Measurements from ENCODE around the gene WASF3. TPM values are rescaled to one million over a fixed set of nuclear protein-coding genes. Genes with fewer than 3 reads are reported as not detected.

WASF3 gene
- total RNA-seq, 1 donor, result 14.2 TPM

DNA sequence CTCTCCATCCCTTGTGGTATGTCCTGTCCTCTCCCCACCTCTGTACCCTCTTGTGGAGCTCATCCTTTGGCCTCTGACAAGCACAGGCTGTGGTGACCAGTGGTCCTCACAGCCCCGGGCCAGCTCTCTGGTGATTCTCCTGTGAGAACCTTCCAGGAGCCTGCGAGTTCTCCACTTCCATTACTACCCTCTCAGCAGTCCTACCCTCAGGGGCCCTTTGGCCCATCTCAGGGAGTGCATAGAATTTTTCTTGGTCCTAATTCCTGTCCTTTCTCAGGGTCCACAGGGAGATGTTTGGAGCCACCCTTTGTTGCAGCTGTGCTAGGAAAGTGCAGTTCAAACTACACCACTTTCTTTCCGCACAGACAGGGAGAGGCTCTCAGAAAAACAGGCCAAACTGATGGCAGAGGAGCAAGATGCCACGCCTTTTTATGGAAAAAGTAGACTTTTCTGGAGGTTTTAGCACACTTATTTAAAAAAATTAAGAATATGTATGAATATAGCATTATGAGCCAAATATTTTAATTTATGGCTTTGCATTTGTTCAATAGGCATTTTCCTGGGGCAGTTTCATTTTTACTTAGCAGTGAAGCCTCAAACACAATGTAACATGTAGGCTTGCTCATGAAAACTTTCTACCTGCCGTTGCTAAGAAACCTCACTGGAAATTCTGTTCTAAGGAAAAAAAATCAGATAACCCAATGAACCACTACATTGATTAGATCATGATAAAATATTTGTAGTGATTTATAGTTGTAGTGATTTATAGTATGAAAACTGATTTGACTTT lies 111.1 kb downstream of the WASF3 start:
- no peak overlapping the region for H3K4me3 ChIP-seq (ENCODE audit: low read depth, low read length)
- TF ChIP-seq, protein P1, sequence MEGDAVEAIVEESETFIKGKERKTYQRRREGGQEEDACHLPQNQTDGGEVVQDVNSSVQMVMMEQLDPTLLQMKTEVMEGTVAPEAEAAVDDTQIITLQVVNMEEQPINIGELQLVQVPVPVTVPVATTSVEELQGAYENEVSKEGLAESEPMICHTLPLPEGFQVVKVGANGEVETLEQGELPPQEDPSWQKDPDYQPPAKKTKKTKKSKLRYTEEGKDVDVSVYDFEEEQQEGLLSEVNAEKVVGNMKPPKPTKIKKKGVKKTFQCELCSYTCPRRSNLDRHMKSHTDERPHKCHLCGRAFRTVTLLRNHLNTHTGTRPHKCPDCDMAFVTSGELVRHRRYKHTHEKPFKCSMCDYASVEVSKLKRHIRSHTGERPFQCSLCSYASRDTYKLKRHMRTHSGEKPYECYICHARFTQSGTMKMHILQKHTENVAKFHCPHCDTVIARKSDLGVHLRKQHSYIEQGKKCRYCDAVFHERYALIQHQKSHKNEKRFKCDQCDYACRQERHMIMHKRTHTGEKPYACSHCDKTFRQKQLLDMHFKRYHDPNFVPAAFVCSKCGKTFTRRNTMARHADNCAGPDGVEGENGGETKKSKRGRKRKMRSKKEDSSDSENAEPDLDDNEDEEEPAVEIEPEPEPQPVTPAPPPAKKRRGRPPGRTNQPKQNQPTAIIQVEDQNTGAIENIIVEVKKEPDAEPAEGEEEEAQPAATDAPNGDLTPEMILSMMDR (IDR thresholded peaks at IDR 0.05; ENCODE audit: insufficient read depth, low read depth, low read length), result no peak
- DNase-seq (ENCODE audit: low read depth), result no peak

DNA sequence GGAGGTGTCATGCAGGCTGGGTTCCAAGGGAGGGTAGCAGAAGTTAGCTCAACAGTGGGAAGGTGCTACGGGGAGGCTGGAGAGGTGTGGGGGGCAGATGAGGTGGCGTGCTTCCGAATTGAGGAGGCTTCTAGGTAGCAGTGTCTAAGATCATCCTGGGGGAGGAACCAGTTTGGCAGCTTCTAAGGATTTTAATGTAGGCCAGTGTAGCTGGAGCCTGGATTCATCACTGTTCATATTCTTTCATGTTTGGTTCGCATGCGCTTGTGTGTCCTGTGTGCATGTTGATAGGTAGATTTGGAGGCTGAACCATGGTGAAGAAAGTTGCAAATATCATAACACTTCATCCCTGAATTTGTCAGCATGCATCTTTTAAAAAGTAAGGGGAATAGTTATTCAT lies 116.4 kb downstream of the WASF3 start:
- no peak for DNase-seq (ENCODE audit: low read depth)
- TF ChIP-seq, protein P1 (IDR thresholded peaks at IDR 0.05; ENCODE audit: insufficient read depth, low read depth, low read length), result no peak
- no peak overlapping the region for H3K4me3 ChIP-seq (ENCODE audit: low read depth, low read length)

DNA sequence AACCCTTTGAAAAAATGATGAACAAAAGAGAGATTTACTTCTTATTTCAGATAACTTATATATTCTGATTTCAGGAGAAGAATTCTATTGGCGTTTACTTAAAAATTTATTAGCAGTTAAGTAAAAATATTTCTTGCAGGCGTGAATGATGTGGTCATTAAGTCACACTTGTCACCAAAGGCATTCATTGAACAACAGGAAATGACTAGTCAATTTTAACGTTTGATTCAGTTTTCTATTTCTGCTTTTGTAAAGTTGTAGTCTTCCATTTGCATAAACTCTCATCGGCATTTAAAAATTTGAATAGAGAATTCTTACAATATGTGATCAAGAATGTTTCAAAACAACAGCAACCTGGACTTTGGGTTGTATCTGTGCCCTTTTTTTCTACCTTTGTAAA lies 119.7 kb downstream of the WASF3 start:
- TF ChIP-seq, protein P1 (IDR thresholded peaks at IDR 0.05; ENCODE audit: insufficient read depth, low read depth, low read length), result no peak
- H3K4me3 ChIP-seq (ENCODE audit: low read depth, low read length), result no peak overlapping the region
- no peak for DNase-seq (ENCODE audit: low read depth)

DNA sequence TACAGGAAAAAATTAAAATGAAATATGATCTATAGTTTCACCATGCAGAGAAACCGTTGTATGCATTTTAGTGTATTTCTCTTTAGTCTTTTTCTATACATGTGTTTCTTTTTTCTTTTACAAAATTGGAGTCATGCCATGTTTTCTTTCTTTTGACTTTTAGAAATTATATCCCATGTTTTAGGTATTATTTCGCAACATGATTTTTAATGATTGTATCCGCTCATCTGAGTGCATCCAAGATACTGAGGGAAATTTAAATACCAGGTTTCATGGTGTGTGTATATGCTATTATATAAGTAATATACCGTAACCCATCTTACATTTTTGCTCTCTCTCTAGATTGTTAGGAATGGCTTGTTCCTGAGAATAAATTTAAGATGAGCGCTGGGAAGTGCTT lies 120.8 kb downstream of the WASF3 start:
- TF ChIP-seq, protein P1 (IDR thresholded peaks at IDR 0.05; ENCODE audit: insufficient read depth, low read depth, low read length), result no peak

DNA sequence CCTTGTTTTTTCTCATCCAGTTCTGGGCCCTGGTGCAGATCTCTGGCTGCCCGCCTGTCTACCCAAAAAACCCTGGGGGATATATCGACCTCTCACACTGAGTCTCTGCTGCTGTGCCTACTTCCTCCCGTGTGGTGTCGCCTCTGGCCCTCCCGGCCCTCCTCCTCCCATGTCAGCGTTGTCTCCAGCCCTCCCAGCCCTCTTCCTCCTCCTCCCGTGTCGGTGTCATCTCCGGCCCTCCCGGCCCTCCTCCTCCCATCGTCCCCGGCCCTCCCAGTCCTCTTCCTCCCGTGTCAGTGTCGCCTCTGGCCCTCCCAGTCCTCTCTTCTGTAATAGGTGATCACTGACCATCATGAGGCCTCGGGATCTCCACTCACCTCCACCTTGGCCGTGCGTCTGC lies 121.3 kb downstream of the WASF3 start:
- TF ChIP-seq, protein P1 (IDR thresholded peaks at IDR 0.05; ENCODE audit: insufficient read depth, low read depth, low read length), result no peak
- H3K4me3 ChIP-seq (ENCODE audit: low read depth, low read length), result no peak overlapping the region
- no peak for DNase-seq (ENCODE audit: low read depth)

More for the DNA sequence above, 120.8 kb downstream of the WASF3 start:
- H3K4me3 ChIP-seq (ENCODE audit: low read depth, low read length), result no peak overlapping the region
- DNase-seq (ENCODE audit: low read depth), result no peak

DNA sequence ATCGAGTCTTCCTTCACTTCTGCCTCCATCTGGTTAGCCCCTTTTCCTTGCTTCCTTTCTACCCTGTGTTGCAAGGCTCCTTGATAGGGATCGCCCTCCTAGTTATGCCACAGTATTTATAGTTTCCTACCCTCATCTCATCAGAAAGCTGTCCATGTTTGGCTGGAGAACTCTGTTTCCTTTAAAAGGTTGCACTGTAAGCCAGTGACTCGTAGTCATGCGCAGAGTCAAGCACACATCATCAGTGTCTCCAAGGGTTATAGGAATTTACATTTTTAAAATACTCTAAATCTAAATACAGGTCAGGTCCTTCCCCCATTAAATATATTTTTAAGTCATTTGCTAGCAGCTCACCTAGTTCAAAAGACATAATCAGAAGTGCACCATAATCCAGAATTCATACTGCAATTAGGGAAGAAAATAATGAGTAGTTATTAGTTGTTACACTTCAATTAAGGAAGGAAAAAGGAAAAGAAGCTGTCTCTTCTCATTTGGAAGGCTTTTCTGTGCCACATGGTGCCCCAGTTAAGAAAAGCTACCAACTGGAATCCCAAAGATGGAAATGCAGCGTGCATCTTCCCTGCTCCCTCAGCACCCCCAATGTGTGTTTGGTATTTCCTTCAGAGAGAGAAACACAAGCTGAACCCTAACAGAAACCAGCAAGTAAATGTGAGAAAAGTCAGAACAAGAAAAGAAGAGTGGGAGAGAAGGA lies 122.1 kb downstream of the WASF3 start:
- no peak overlapping the region for H3K4me3 ChIP-seq (ENCODE audit: low read depth, low read length)
- peak; percentile 52 for DNase-seq (ENCODE audit: low read depth)

More for the DNA sequence above, 122.1 kb downstream of the WASF3 start:
- TF ChIP-seq, protein P1 (IDR thresholded peaks at IDR 0.05; ENCODE audit: insufficient read depth, low read depth, low read length), result no peak

All from fibroblast of villous mesenchyme (primary cell).